Uterus (tissue), 2 donors: ENCODE measurements around the gene FUS.

Experiments
- CTCF ChIP-seq, 4 experiments: fragments of 200-600 bp in 2 of 4; fragments of 450-650 bp in 2 of 4; sonication (generic) in 2 of 4; IDR thresholded peaks; one replicate each; pipeline ENCODE4 v1.5.1; 2016 to 2019; ENCODE audit warnings: antibody characterized with exemption in 4 of 4, mild to moderate bottlenecking in 2 of 4, moderate library complexity in 1 of 4
- POLR2A ChIP-seq, 2 donors: fragments of 450-650 bp; IDR thresholded peaks; one replicate each; pipeline ENCODE4 v1.6.1; 2016; ENCODE audit warnings: antibody characterized with exemption in 2 of 2, mild to moderate bottlenecking in 1 of 2, moderate library complexity in 1 of 2

- TF ChIP-seq CTCF (IDR thresholded peaks at IDR 0.05) (no peak), POLR2A (IDR thresholded peaks at IDR 0.05) (no peak)
Observed at GRCh38 chr16:31130899-31131298, 49.0 kb upstream of the FUS start.
